ENCODE results near the gene MCCD1.
A peak's percentile ranks its signal among the peaks of the same experiment; 100 is the strongest.
"Not testable (repeated sequence)": the region's sequence is repeated elsewhere in the genome, so short reads cannot be mapped to it uniquely, and the experiment has no call there.

The MCCD1 gene

DNA sequence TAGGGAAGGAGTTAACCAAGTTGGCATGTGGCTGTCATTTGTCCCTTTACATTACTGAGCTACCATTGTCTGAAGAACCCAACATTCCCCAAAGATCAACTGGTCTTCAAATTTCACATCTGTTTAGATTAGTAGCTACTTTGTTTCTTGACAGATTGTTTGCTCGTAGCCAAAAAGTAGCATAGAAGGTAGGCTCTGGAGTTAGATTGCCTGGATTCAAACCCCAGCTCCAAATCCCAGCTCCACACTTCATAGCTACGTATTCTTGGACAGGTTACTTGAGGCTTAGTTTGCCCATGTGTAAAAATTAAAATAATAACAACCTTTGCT is 19.7 kb downstream of the MCCD1 start:
- no peak overlapping the region for H3K4me3 ChIP-seq (ENCODE audit: low read length)
- H3K27ac ChIP-seq (ENCODE audit: low read length): no peak overlapping the region
- no peaks in the 10 kb centered on the region for H3K9me3 ChIP-seq (ENCODE audit: insufficient read depth, low read length)
- peaks cover 22% of the 10 kb centered on the region for H3K4me1 ChIP-seq (ENCODE audit: low read length)
- peaks cover 13% of the 10 kb centered on the region for H3K79me2 ChIP-seq (ENCODE audit: low read length)
- H3K9ac ChIP-seq (ENCODE audit: low read length): 0 out of 2 replicates have a peak overlapping the region, but pooled peaks have one; percentile 74
- H2AFZ ChIP-seq (ENCODE audit: low read depth, low read length): no peak overlapping the region
- TF ChIP-seq, protein P1, sequence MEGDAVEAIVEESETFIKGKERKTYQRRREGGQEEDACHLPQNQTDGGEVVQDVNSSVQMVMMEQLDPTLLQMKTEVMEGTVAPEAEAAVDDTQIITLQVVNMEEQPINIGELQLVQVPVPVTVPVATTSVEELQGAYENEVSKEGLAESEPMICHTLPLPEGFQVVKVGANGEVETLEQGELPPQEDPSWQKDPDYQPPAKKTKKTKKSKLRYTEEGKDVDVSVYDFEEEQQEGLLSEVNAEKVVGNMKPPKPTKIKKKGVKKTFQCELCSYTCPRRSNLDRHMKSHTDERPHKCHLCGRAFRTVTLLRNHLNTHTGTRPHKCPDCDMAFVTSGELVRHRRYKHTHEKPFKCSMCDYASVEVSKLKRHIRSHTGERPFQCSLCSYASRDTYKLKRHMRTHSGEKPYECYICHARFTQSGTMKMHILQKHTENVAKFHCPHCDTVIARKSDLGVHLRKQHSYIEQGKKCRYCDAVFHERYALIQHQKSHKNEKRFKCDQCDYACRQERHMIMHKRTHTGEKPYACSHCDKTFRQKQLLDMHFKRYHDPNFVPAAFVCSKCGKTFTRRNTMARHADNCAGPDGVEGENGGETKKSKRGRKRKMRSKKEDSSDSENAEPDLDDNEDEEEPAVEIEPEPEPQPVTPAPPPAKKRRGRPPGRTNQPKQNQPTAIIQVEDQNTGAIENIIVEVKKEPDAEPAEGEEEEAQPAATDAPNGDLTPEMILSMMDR (IDR thresholded peaks at IDR 0.05; ENCODE audit: low read depth, low read length): no peak
- no peak for TF ChIP-seq EZH2phosphoT487 (IDR thresholded peaks at IDR 0.05; ENCODE audit: low read depth)
- H3K36me3 ChIP-seq (replicated peaks; ENCODE audit: low read depth, low read length): peaks cover 7% of the 10 kb centered on the region
- H4K20me1 ChIP-seq (ENCODE audit: insufficient read depth, low read length): no peaks in the 10 kb centered on the region
- no peaks in the 10 kb centered on the region for H3K27me3 ChIP-seq (ENCODE audit: low read depth, low read length)
- H3K4me2 ChIP-seq (ENCODE audit: low read length): peak overlapping the region; percentile 84

DNA sequence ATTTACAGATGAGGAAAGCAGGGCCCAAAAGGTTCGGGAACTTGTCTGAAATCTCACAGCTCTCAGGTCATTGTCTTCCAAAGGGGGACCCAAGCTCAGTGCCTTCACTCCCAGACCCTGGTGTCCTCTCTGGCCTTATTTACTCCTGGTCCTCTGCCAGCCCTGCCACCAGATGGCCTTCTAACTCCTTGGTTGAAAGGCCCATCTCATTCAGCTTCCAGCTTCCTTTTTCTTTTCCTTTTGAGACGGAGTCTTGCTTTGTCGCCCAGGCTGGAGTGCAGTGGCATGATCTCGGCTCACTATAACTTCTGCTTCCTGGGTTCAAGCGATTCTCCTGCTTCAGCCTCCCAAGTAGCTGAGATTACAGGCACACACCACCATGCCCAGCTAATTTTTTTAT is 22.6 kb downstream of the MCCD1 start:
- TF ChIP-seq, protein P1 (IDR thresholded peaks at IDR 0.05; ENCODE audit: low read depth, low read length): peak; percentile 65
- not testable (repeated sequence) for H3K4me2 ChIP-seq (ENCODE audit: low read length); H3K9me3 ChIP-seq (ENCODE audit: insufficient read depth, low read length); H4K20me1 ChIP-seq (ENCODE audit: insufficient read depth, low read length); H3K4me3 ChIP-seq (ENCODE audit: low read length); H3K27me3 ChIP-seq (ENCODE audit: low read depth, low read length); H3K9ac ChIP-seq (ENCODE audit: low read length); H3K36me3 ChIP-seq (replicated peaks; ENCODE audit: low read depth, low read length); H2AFZ ChIP-seq (ENCODE audit: low read depth, low read length)
- H3K79me2 ChIP-seq (ENCODE audit: low read length): peaks cover 20% of the 10 kb centered on the region
- peaks cover 37% of the 10 kb centered on the region for H3K4me1 ChIP-seq (ENCODE audit: low read length)
- H3K27ac ChIP-seq (ENCODE audit: low read length): peak overlapping the region; percentile 30; the same call in 1 of the 2 replicates

DNA sequence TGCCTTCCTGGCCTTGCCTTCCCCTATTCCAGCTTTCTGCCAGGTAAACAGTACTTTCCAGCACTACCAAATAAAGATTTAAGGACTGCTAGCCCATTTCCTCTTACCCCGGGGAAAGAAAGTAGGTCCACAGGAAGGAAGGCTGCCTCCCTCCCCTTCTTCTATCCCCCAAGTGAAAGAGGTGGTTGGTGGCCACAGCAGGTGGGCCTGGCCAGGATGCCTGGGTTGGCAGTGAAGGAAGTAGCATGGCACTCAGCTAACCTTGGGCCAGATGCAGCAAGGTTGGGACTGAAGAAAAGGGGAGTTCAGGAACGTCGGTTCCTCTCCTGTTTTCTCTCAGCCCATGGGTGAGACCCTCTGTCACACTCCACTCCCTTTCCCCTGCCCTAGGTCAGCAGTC is 27.5 kb downstream of the MCCD1 start:
- peak overlapping the region; percentile 43; the same call in 1 of the 2 replicates for H3K9ac ChIP-seq (ENCODE audit: low read length)
- no peaks in the 10 kb centered on the region for H3K27me3 ChIP-seq (ENCODE audit: low read depth, low read length)
- peak overlapping the region; percentile 100 for H3K27ac ChIP-seq (ENCODE audit: low read length)
- no peaks in the 10 kb centered on the region for H4K20me1 ChIP-seq (ENCODE audit: insufficient read depth, low read length)
- H3K79me2 ChIP-seq (ENCODE audit: low read length): peaks cover 38% of the 10 kb centered on the region
- peak overlapping the region; percentile 47 for H3K4me3 ChIP-seq (ENCODE audit: low read length)
- H3K4me2 ChIP-seq (ENCODE audit: low read length): peak overlapping the region; percentile 46
- H3K9me3 ChIP-seq (ENCODE audit: insufficient read depth, low read length): no peaks in the 10 kb centered on the region
- H3K36me3 ChIP-seq (replicated peaks; ENCODE audit: low read depth, low read length): peaks cover 5% of the 10 kb centered on the region
- H3K4me1 ChIP-seq (ENCODE audit: low read length): peaks cover 71% of the 10 kb centered on the region
- TF ChIP-seq, protein P1 (IDR thresholded peaks at IDR 0.05; ENCODE audit: low read depth, low read length): no peak
- no peak for TF ChIP-seq EZH2phosphoT487 (IDR thresholded peaks at IDR 0.05; ENCODE audit: low read depth)
- no peak overlapping the region for H2AFZ ChIP-seq (ENCODE audit: low read depth, low read length)

DNA sequence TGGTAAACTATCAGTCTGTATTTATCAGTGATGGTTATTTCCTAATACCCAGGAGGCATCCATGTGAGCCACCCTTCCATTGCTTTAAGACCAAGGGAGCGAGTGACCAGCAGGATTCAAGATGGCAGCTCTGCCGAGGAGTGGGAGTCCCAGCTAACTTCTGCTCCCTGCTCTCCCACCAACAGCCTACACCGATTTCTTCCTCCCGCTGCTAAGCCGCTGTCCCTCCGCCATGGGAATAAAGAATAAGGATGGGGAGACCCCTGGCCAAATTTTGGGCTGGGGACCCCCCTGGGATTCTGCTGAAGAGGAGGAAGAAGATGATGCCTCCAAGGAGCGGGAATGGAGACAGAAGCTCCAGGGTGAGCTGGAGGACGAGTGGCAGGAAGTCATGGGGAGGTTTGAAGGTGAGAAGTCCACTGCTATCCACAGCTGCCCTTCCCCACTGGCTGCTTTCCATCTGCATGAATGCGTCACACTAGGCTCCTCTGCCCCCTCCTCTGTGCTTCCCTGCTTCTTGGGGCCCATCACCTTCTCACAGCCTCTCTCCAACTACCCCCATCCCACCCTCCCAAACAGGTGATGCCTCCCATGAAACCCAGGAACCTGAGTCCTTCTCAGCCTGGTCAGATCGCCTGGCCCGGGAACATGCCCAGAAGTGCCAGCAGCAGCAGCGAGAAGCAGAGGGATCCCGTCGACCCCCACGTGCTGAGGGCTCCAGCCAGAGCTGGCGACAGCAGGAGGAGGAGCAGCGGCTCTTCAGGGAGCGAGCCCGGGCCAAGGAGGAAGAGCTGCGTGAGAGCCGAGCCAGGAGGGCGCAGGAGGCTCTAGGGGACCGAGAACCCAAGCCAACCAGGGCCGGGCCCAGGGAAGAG is 28.9 kb downstream of the MCCD1 start:
- Histone ChIP-seq H3K9ac (ENCODE audit: low read length) (peak overlapping the region; percentile 95; the same call in 1 of the 2 replicates), H3K27ac (ENCODE audit: low read length) (peak overlapping the region; percentile 100), H2AFZ (ENCODE audit: low read depth, low read length) (no peak overlapping the region), H3K79me2 (ENCODE audit: low read length) (peaks cover 48% of the 10 kb centered on the region), H3K36me3 (replicated peaks; ENCODE audit: low read depth, low read length) (peaks cover 11% of the 10 kb centered on the region), H3K27me3 (ENCODE audit: low read depth, low read length) (no peaks in the 10 kb centered on the region), H4K20me1 (ENCODE audit: insufficient read depth, low read length) (no peaks in the 10 kb centered on the region), H3K9me3 (ENCODE audit: insufficient read depth, low read length) (no peaks in the 10 kb centered on the region), H3K4me3 (ENCODE audit: low read length) (peak overlapping the region; percentile 74), H3K4me1 (ENCODE audit: low read length) (peaks cover 81% of the 10 kb centered on the region), H3K4me2 (ENCODE audit: low read length) (peak overlapping the region; percentile 97)
- no peak for TF ChIP-seq EZH2phosphoT487 (IDR thresholded peaks at IDR 0.05; ENCODE audit: low read depth)
- TF ChIP-seq, protein P1 (IDR thresholded peaks at IDR 0.05; ENCODE audit: low read depth, low read length): no peak
